Stimulated activated CD8-positive, alpha-beta memory T cell treated with anti-CD3 and anti-CD28 coated beads, Interleukin-4, amount 100 ng/mL, for 1 hour (primary cell): ENCODE data around the gene FXYD6.
"Not testable (repeated sequence)": the region's sequence is repeated elsewhere in the genome, so short reads cannot be mapped to it uniquely, and the experiment has no call there.

Source experiments
- DNase-seq, 2 donors: peaks; one replicate each; pipeline ENCODE4 v3.0.0-alpha.2; 2020; ENCODE audit warnings: low read depth in 2 of 2, low spot score in 1 of 2

FXYD6 gene

DNA sequence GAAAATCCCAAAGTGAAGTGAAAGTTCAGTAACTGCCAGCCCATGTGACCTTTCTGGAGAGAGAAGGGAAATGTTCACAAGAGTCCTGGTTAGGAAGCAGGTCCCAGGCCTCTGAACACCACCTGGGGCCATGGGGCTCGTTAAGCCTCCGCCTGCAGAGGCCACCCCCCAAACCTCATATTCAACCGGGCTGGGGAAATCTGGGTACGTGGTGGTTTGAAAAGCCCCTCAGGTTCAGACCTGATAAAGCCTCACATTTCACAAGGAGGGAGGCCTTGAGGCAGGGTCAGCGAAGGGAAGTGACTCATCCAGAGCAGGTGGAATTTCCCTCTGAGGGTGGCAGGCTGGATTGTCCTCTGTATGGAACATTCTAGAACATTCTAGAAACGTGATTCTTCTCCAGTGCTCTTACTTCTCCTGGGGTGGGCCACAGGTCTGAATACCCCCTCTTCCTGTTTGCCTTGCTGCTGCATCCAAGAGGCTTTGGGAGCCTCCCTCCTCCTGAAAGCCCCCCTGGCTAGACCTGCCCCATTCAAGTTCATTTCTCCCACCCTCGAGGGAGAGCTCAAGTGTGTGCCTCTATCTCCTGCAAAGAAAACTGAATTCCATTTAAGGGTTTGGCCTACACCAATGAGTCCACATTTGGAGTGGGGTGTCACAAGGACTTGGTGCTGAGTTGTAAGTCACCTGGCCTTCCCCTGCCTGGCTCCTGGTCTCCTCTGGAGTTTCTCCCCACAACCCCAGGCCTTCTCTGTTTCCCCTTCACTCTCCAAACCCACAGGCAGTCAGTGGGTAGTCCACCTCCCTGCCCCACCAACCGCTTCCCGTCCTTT is 58.2 kb downstream of the FXYD6 start:
- DNase-seq, result no peak

DNA sequence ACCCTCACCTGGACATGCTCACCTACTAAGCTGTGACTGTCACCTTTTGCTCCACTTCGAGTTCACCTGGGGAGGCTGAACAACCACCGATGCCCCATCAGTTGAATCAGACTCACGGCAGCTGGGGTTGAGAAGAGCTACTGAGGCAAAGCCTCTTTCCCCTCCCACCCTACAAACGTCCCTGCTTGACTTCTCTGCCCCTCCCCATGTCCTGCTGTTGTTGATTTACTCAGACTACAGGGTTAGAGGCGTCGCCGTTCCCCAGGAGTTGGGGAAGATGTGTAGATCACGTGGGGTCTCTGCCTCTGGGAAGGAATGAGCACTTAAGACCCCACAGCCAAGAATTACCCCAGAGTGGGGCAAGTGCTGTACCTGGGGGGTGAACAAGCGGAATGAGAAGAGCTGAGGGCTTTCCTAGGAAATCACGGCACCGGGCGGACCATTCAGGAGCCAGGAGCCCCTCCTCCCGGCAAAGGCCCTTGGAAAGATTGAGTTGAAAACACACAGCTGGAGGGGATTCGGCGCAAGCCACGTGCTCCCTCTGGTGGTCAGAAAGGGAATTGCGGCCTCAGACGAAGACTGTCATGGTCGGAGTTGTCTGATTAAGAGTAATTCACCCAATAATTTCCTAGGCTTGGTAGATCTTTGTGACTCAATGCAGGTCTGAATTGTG is 59.0 kb downstream of the FXYD6 start:
- DNase-seq, result peak; percentile 78

DNA sequence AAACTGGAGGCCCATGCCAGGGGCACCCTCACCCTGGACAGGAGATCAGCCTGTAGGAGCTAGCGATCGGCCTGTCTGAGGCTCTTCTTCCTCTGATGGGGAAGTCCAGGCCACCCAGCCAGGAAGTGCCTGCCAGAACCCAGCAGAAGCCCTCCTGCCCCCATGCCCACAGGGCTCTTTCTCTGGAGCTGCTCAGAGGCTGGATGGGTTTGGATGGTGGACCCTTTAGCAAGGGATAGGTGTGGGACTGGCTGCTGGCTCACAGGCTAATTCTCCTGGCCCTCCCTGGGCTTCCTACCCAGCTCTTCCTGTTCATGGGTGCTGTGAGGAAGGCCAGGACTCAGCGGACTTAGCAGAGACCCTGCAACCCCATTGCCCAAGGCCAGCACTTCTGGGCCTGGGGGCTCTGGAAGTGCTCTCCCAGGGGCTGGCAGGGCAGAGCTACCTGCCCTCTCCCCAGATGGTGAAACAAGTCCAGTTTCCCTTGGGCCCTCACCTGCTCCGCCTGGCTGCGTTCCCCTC is 59.6 kb downstream of the FXYD6 start:
- no peak for DNase-seq

DNA sequence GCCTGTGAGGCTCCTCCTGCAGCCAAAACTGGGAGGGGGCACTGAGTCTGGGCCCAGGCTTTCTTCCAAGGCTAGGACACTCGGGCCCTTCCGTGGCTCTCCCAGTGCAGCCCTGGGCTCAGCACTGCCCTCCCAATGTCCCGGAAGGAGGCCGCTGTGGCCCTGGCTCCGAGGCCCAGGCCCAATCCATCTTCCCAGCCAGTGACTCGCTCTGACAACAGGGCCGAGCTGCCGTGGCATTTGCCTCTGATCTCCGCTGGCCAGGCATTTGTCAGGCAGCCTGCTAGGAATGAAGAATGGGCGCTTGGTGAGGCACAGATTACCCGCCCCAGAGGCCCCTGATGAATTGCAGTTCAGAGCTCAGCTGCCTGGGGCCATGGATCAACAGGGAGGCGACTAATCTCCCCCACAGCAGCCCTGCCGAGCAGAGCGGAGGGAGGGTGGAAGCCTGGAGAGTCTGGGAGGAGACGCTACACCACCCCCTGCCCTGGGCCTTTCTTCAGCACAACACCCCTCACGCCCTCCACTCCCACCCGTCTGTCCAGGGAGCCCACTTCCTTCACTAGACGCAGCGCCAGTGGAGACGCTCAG is 60.2 kb downstream of the FXYD6 start:
- DNase-seq, result no peak

DNA sequence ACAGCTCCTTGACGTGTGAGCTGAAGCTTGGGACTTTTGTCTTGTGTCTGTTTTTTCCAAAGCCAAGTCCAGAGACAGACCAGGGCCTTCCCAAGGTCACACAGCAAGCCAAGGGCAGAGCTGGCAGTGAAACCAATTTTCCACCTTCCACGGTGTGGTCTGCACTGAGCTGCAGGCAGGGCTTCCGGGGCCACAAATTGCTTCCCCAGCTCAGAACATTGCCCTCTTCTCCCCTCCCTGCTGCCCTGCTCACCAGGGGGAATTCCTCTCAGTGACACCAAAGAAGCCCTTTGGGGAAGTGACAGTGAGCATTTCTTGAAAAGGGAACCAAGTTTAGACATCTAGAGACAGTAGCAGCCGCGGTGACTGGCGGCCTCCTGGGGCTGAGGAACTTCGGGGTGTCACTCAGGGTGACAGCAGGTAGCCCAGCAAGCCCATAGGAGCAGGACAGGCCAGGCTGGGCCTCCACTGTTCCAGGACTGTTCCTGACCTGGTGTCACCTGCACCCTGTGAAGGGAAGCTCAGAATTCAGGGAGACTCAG is 61.1 kb downstream of the FXYD6 start:
- peak in 1 of 2 donors; percentile 44 for DNase-seq

DNA sequence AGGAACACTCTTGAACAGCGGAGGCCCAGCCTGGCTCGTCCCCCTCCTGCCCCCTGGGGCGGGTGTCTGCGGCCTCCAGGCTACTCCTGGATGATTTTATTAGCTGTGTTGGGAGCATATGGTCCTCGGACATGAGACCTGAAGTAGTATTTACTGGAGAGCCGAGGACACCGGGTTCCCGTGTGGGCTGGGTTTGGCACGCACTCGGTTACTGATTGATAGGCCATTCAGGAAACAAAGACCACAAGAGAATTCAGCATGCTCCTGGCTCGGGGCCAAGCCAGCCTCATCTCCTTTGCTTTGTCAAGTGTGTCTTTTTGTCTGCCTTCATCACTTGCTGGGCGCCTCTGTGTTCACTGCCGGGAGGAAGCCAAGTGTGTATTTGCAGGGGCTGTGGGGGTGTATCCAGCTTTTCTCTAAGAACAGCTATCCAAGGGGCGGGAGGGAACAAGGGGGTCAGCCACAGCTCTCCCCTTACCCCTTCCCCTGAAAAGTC is 61.6 kb downstream of the FXYD6 start:
- DNase-seq, result peak; percentile 53 to 71

DNA sequence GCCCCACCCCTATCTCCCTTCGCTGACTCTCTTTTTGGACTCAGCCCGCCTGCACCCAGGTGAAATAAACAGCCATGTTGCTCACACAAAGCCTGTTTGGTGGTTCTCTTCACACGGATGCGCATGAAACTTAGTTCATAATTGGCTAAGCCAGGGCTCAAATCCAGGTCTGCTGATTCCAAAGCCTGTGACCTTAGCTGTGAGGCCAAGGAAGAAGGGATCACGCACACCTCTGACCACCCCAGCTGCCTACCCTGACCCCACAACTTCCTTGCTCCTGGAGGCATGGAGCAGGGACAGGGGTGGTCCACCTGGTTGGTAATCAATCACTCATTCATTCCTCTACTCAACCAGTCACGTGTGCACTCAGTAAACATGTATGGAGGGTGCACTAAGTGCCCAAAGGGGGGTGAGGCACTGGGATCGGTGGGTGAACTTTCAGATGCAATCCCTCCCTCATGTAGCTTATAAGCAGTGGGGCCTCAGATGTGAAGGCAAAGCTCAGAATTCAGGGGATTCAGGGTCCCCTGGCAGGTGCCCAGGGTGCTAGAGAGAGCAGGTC is 62.2 kb downstream of the FXYD6 start:
- DNase-seq, result no peak

DNA sequence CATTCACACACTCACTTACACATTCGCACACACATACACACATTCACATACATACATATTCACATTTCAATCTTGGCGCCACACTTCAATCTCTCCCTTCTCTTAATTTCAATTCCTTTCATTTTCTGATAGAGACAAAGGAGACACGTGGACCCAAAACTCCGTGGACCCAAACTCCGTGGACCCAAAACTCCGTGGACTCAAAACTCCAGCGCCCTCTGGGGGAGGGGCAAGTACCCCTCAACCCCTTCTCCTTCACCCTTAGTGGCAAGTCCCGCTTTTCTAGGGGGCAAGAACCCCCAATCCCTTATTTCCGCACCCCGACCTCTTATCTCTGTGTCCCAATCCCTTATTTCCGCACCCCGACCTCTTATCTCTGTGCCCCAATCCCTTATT is 66.4 kb downstream of the FXYD6 start:
- DNase-seq, result not testable (repeated sequence)

DNA sequence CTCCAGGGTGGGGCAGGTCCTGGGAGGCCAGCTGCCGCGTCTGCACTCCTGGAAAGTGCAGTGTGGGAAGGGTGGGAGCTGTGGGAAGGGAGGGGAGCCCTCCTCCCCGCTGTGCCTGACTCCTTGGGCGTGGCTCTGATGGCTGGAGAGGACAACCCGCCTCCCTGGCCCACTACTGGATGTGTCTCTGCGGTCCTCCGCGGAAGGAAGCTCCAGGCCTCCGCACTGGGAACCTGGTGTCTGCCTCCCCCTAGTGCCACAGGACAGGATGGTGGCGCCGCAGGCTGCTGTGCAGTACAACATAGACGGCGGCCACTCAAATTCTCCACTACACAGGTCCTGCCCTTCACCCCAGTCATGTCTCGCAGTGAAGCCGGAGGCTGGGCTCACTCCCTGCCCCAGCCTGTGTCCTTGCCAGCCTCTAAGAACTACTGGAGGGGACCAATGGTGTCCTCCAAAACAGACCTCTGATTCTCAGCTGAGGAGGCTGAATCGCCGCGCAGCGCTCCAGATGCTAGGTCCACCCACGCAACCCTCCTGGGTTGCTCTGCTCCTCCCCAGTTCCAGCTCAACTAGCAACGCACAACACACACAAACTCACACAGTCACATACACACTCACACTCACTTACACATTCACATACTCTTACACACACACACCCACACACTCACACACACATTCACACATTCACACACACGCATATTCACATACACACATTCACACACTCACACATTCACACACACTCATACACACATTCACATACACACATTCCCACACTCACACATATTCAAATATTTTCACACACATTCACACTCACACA is 67.0 kb downstream of the FXYD6 start:
- no peak for DNase-seq

DNA sequence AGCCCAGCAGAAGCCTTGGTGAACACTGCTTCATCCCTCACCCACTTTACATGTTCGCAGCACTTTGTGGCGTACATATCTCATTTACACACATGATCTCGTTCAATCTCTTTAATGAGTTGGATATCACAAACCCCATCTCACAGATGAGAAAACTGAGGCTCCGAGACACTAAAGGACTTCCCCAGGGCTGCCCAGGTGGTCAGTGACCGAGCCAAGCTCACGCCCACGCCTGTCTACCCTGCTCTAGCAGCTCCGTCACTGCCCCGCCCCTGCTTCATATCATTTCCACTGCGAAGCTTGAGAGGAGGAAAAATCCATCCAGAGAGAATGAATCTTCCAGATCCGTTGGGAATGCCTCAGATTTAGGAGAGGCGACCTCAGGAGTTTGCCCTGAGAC is 67.7 kb downstream of the FXYD6 start:
- no peak for DNase-seq

DNA sequence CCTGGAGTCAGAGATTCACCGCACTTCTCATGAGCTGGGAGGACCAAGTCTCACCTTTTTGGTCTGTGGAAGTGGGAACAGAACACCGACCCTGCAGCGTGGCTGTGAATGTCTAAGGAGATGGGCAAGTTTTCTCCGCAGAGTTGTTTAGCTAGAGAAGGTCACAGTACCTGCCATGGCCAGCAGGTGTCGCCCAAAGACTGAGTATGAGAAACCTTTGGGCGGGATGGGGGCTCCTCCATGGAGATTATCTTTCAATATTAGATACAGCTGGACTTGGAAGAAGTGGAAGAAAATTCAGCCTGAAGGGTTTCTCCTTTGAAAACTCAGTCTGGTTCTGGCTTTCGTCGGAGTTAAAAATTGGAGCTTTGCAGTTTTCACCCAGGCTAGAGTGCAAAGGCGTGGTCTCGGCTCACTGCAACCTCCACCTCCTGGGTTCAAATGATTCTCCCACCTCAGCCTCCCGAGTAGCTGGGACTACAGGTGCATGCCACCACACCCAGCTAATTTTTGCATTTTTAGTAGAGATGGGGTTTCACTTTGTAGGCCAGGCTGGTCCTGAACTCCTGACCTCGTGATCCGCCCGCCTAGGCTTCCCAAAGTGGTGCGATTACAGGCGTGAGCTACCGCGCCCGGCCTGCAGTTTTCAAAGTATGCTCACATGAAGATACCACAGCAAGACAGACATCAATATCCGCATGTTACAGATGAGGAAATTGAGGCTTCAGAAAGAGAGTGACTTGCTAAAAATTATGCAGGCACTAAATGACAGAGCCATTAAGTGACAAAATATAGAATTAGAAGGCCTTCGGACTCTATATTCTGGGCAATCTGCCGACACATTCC is 68.8 kb downstream of the FXYD6 start:
- peak in 1 of 2 donors; percentile 74 for DNase-seq

DNA sequence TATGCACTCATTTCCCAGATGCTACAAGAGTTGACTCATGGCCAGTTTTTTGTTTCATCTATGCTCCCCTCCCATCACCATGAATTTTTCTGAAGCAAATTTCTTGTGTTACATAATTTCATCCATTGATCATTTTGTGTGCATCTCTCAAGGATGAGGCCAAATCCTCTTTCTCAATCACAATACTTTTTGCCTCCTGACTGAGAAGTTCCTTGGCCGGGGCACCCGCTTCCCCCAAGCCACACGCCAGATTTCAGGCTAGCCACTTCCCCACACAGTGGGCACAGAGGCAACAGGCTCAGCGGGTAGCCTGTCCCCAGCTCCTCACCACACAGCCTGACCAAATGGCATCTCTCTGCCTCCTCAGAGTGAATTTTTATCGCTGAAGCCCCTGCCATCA is 69.6 kb downstream of the FXYD6 start:
- no peak for DNase-seq

DNA sequence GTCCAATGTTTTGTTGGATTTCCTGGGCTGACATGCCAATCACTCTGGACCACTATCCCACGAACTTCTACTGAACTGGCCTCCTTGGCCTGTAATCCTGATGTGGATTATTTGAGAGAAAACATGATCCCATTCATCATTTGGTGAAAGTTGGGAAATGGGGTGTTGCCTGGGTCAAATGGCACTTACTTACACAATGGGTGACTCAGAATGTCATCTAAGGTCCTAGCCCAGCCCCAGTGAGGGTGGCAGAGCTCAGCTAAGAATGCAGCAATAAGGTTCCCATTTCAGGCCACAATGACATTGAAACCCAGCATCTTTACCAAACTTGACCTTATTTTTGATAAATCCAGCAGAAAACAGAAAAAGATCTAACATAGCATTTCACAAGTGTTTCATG is 71.4 kb downstream of the FXYD6 start:
- no peak for DNase-seq

DNA sequence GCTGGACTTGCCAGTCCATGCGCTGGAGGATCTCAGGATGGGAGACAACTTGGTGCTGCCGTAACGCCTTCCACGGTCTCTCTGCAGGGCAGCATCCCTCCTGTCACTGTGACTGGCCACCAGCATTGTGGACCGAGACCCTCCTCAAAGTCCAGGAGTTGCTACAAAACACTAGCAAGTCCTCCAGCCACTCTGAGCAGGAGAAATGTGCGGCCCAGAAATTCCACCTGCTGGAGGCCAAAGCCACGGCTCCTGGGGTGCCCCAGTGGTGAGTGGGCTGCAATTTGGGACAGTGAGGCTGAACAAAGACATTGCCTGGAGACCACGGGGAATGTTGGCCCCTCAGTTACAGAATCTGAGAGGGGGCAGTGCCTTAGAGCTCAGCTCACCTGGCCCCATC is 72.6 kb downstream of the FXYD6 start:
- no peak for DNase-seq

DNA sequence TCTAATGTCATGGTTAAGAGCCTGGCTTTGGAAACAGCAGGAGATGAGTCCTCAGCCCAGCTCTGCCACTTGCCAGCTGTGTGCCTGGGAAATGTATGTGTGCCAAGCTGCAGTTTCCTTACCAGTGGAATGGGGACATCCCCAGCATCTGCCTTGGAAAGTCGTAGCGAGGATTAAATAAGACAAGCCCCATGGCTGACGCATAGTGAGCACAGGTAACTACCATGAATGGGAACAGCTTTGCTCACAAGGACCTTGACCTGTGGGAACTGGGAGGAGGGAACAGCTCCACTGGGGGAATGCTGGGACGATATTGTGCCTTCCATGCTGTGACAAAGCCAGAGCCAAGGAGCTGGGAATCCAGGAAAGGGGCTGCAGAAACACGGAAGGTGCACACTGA is 76.8 kb downstream of the FXYD6 start:
- DNase-seq, result no peak

DNA sequence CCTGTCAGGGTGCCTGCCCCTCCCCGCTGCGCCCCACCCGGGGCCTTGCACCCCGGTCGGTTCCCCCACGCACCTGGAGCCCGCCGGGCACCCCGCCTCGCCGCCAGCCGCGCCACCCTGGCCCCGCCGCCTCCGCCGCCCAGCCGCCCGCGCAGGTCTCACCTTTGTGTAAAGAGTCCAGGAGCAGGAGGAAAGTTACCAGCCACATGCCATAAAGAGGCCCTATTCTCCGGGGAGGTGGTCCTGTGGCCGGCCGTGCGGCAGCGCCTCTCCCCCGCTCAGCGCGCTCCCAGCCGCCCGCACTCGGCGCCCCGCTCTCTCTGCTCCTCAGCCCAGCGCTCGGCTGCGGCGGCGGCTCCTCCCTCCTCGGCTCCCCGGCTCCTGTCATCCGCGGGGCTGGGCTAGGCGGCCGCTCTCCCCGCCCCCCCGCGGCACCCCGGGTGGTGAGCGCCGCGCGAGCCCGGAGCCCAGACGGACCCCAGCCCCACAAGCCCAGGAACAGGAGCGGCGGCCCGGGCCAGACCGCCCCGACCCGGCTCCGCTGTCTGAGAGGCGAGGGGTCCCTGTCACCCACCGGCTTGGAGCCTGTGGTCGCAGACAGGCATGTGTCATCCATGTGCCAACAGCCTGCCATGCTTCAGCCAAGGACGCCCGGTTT is 79.5 kb downstream of the FXYD6 start, which contains the start of gene DSCAML1:
DSCAML1 (minus strand) TSS at position 345 of the 658 bp plus-strand sequence; CDS start at position 208, 137 bp downstream.
- no peak for DNase-seq

DNA sequence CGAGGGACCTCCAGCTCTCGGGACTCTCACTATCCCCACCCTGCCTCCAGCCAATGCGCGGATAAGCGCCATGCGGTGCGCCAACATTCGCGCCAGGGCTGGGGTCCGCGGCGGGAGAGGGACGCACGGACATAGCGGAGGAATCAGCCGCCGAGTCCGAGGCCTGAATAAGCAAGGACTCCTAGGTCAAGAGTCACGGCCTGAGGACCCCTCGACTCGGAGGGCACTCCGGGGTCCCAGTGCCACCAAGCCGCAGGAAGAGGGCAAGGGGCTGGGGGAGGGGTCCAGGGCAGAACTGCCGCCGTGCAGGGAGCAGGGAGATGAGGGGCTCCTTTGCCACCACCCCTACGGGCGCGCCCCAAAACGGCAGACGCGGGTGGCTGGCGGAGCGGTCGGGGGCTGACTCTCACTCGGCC is 80.0 kb downstream of the FXYD6 start:
- no peak for DNase-seq

DNA sequence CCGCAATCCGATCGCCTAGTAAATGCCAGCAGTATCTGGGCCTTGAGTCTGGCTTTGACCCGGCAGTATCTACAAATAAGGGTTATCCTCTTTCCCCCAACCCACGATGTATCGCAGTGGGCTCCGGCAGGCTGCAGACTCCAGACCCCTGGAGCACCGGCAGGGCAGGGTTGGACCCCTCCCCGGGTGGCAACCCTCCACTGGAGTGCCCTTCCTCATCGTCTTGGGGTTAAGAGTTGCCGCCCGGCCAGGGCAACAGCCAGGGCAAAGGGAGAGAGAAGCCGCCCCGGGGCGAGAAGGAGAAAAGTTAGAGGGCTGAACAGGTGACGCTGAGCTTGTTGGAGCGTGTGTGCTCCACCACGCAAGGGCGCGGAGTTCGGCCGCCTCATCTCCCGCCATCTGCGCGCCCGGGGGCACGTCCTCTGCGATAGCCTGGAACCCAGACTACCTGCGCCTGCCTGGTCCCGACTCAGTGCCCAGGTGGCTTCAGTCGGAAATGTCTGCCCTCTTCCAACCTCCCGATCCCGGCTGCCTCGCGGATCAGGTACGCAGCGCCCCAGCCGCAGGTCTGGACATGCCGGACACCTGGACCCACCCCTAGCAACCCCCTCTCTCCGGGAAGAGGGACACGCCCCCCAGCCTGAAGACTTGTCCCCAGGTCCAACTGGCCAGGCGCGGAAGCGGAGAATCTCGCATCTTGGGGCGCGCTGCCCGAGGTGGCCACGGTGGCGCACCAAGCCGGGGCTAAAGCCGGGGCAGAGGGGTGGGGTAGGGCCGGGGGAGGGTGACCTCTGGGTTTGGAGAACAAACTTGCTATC is 80.6 kb downstream of the FXYD6 start:
- no peak for DNase-seq
